Activated CD4-positive, alpha-beta T cell treated with anti-CD3 and anti-CD28 coated beads, Interleukin-2, amount 10 ng/mL, durations not matched to agents 7 days and 5 days (primary cell): ENCODE results near the gene ADCY5. TPM values are rescaled to one million over a fixed set of nuclear protein-coding genes. Genes with fewer than 3 reads are reported as not detected.

Source experiments
- CTCF ChIA-PET: fragments of 350-600 bp; sonication (Branson Sonifier 250); formaldehyde crosslinking; loops from one replicate; lab custom pipeline; 2021; ENCODE audit warnings: antibody characterized with exemption; lab: Charles Lee
- POLR2A ChIA-PET: fragments of 350-600 bp; sonication (Branson Sonifier 250); formaldehyde crosslinking; loops from one replicate; lab custom pipeline; 2021; ENCODE audit warnings: antibody characterized with exemption; lab: Charles Lee
- DNase-seq: peaks from one replicate; pipeline ENCODE4 v3.0.0-alpha.2; 2020
- H3K27ac Mint-ChIP-seq: one replicate; pipeline ENCODE4 v1.8.0; 2021; ENCODE audit warnings: mild to moderate bottlenecking, moderate library complexity, mixed read lengths
- H3K27me3 Mint-ChIP-seq: one replicate; pipeline ENCODE4 v1.8.0; 2021; ENCODE audit warnings: mixed read lengths
- H3K36me3 Mint-ChIP-seq: one replicate; pipeline ENCODE4 v1.8.0; 2021; ENCODE audit warnings: low read depth, mixed read lengths
- H3K4me1 Mint-ChIP-seq: one replicate; pipeline ENCODE4 v1.8.0; 2021; ENCODE audit warnings: mixed read lengths
- H3K4me3 Mint-ChIP-seq: one replicate; pipeline ENCODE4 v1.8.0; 2021; ENCODE audit warnings: mild to moderate bottlenecking, moderate library complexity, mixed read lengths
- H3K9me3 Mint-ChIP-seq: one replicate; pipeline ENCODE4 v1.8.0; 2021; ENCODE audit warnings: mixed read lengths
- total RNA-seq, 2 experiments: library from RNA; stranded (reverse); gene quantifications; one replicate each; pipeline ENCODE4 v1.2.3, GENCODE V29; 2021

ADCY5 gene
- total RNA-seq, 2 experiments from 2014 or later: not detected

DNA sequence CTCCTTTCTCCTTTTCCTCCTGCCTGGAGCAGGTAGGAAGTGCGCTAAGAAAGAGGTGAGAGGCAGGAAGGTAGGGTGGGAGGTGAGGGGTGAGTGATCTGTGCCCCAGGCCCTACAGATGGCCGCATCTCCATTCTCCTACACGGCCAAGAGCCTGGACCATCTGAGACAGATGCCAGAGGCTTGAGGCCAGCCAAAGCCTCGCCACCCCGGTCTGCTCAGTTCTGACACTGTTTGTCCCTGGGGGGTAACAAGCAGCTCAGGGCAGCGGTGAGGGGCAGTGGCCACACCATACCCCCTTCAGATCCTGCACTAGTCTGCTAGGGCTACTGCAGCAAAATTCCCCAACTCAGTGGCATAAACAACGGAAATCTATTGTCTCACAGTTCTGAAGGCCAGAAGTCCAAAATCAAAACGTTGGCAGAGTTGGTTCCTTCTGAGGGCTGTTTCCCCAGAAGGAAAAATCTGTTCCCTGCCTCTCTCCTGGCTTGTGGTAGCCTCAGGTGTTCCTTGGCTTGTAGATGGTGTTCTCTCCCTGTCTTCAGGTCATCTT lies 28.4 kb downstream of the ADCY5 start:
- POLR2A ChIA-PET: no interaction called here
- no peaks in the 10 kb centered on the region for H3K36me3 Mint-ChIP-seq
- peaks cover 4% of the 10 kb centered on the region for H3K27me3 Mint-ChIP-seq
- CTCF ChIA-PET: no interaction called here
- H3K9me3 Mint-ChIP-seq: no peaks in the 10 kb centered on the region
- H3K27ac Mint-ChIP-seq: no peak overlapping the region
- DNase-seq: no peak
- H3K4me1 Mint-ChIP-seq: no peaks in the 10 kb centered on the region
- H3K4me3 Mint-ChIP-seq: no peak overlapping the region

DNA sequence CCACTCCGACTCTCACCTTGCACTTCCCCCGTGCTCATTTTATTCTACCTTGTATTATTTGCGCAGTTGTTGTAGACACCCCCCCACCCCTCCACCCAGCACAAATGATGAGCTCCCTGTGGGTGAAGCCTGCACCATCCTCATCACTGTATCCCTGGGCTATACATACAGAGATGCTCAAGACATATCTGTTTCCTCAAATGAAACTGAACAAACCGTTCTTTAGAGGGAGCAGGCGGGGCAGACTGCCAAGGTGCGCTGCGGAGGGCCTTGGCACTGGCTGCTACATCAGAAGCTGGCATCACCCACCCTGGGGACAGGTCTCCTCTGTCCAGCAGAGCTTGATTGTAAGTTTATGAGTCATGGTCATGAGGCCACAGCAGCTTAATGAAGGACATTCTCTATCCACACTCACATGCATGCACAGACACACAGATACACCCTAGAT lies 29.0 kb downstream of the ADCY5 start:
- Mint-ChIP-seq H3K36me3 (no peaks in the 10 kb centered on the region), H3K9me3 (no peaks in the 10 kb centered on the region), H3K27ac (no peak overlapping the region), H3K4me1 (no peaks in the 10 kb centered on the region), H3K4me3 (no peak overlapping the region), H3K27me3 (peaks cover 4% of the 10 kb centered on the region)
- ChIA-PET POLR2A (no interaction called here), CTCF (no interaction called here)
- DNase-seq: no peak

- H3K36me3 Mint-ChIP-seq: no peaks in the 10 kb centered on the region
- POLR2A ChIA-PET: no interaction called here
- CTCF ChIA-PET: no interaction called here
- H3K4me1 Mint-ChIP-seq: no peaks in the 10 kb centered on the region
- peaks cover 4% of the 10 kb centered on the region for H3K27me3 Mint-ChIP-seq
- DNase-seq: no peak
- H3K4me3 Mint-ChIP-seq: no peak overlapping the region
- no peaks in the 10 kb centered on the region for H3K9me3 Mint-ChIP-seq
- H3K27ac Mint-ChIP-seq: no peak overlapping the region
Measured at GRCh38 chr3:123419181-123419849, 29.6 kb downstream of the ADCY5 start.

DNA sequence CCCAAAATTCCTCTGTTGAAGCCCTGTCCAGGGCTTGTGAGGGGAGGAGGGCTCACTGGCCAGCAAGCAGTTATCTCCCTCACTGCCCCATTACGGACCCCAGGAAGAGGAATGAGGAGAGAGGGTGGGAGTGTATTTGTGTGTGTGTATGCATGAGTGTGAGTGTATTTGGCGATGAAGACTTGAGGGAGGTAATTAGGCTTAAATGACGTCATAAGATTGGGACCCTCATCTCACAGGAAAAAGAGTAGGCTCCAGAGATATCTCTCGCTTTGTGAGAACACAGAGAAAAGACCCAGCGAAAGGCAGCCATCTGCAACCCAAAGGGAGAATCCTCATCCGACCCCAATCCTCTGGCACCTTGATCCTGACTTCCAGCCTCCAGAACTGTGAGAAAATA lies 32.2 kb downstream of the ADCY5 start:
- POLR2A ChIA-PET: no interaction called here
- H3K36me3 Mint-ChIP-seq: no peaks in the 10 kb centered on the region
- no peaks in the 10 kb centered on the region for H3K27me3 Mint-ChIP-seq
- no peak overlapping the region for H3K27ac Mint-ChIP-seq
- H3K9me3 Mint-ChIP-seq: no peaks in the 10 kb centered on the region
- no peak overlapping the region for H3K4me3 Mint-ChIP-seq
- CTCF ChIA-PET: no interaction called here
- DNase-seq: no peak
- H3K4me1 Mint-ChIP-seq: no peaks in the 10 kb centered on the region

DNA sequence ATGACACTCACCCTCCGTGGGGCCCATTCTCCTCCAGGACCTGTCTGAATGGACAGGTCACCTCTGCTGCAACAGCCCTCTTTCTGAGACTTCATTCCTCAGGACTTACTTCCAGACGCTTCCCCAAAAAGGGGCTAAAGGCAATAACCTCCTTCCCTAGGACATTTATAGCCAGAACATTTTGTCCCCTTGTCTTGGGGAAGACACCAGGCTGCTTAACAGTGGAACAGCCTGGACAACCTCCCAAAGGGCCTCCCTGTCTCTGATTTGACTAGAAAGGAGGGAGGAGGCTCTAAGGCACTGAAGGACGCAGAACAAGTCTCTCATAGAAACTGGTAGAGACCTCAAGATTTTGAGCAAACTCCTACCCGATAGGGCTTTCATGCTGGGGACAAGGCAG lies 32.7 kb downstream of the ADCY5 start:
- CTCF ChIA-PET: no interaction called here
- no peaks in the 10 kb centered on the region for H3K36me3 Mint-ChIP-seq
- POLR2A ChIA-PET: no interaction called here

DNA sequence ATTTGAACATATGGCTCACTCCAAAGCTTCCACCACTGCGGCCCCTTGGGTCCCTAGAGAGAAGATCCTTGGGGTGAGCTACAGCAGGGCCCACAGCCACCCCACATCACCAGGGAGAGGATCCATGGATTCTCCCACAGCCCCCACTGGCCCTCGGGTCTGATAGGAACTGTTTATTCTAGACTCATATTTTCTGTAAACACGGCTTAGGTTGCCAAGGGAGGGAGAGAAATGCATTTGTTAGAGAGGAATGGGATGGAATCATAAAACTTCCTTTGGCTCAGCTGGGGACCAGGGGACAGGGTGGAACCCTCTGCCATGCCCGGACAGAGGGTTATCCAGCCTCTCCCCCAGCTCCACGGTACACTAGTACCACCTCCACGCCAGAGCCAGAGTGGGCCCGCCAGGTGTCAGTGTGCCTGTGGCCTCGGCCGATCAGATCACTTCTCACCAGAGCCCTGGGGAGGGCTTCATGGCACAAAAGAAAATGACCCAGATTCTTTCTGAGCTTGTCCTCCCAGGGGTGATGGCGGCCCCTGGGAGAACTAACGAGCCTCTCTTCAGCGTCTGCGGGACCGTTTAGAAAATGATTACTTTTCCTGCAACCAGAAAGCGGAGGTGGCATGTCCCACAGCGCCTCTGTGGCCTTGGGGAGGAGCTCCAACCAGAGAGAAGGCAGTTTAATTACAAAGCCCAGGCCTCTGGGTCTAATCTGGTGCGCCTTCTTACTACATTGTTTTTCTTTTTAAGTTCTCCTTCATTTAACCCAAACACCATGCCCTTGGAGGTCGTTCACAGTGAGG lies 33.7 kb downstream of the ADCY5 start:
- Mint-ChIP-seq H3K36me3 (no peaks in the 10 kb centered on the region), H3K4me3 (no peak overlapping the region), H3K4me1 (no peaks in the 10 kb centered on the region), H3K27me3 (no peaks in the 10 kb centered on the region), H3K27ac (no peak overlapping the region), H3K9me3 (no peaks in the 10 kb centered on the region)
- no peak for DNase-seq
- ChIA-PET CTCF (no interaction called here), POLR2A (no interaction called here)

More for the DNA sequence above, 32.7 kb downstream of the ADCY5 start:
- Mint-ChIP-seq H3K9me3 (no peaks in the 10 kb centered on the region), H3K4me3 (no peak overlapping the region), H3K27me3 (no peaks in the 10 kb centered on the region), H3K27ac (no peak overlapping the region), H3K4me1 (no peaks in the 10 kb centered on the region)
- DNase-seq: no peak

DNA sequence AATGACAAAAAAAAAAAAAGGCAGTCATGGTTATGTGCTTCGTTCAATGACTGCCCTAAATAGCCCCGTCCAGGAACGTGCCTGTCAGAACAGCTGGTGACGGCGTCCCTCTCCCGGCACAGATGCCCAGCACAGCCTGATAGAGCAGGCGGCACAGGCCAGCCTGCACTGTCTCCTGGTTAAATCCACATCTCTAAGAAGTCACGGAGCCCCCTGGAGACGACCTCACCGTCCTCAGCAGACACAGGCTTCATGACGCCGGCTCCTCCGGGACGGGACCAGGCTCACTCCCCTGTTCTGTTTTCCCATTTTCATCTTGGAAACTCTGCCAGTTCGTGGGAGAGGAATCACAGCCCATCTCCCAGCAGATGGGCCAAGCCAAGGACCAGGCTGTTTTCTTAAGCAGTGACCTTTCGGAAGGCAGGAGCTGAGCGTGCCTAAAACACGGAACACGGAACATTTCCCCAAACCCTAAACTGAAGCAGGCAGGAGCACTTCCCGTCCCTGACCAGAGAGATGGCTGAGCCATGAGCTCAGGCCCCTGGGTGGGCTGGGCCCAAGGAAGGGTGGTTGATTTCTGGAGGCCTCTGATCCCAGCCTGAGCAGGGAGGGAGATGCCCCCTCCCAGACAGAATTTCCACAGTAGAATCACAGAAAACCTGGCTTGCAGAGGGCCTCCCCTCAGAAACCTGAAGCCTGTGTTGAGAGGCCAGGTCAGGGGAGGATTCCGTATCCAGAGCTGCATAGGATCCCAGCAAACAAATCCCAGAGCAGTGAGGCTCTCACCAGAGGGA lies 35.9 kb downstream of the ADCY5 start:
- ChIA-PET CTCF (interaction anchor here (1.5 kb wide), 1 partner anchor 12 kb away, joined by 3 read pairs; no protein-coding TSS in a partner anchor), POLR2A (interaction anchor here (0.6 kb wide), 1 partner anchor 54 kb away, joined by 3 read pairs; no protein-coding TSS in a partner anchor)
- Mint-ChIP-seq H3K4me3 (no peak overlapping the region), H3K36me3 (no peaks in the 10 kb centered on the region), H3K9me3 (no peaks in the 10 kb centered on the region), H3K27me3 (no peaks in the 10 kb centered on the region), H3K4me1 (no peaks in the 10 kb centered on the region), H3K27ac (no peak overlapping the region)
- no peak for DNase-seq

DNA sequence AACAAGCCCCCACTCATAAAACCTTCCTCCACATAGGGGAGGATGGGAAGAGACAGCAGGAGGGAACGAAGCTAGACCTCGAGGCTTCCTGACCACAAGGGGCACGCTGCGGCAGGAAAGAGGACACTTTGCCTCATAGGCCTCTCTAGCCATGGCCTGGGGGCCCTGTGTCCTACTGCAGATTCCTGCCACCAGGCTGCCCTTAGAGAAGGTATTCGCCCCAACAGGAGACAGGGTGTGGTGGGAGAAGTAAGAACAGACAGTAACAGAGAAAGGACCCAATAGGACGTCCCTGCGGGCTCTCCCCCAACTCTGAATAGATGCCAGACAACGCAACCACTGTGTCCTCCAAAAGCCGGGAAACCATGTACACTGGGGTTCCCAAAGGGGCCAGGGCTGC lies 36.8 kb downstream of the ADCY5 start:
- no peak overlapping the region for H3K4me3 Mint-ChIP-seq
- H3K27ac Mint-ChIP-seq: no peak overlapping the region
- ChIA-PET CTCF (interaction anchor here (1.5 kb wide), 1 partner anchor 11 kb away, joined by 3 read pairs; no protein-coding TSS in a partner anchor), POLR2A (interaction anchor here (0.6 kb wide), 1 partner anchor 55 kb away, joined by 3 read pairs; no protein-coding TSS in a partner anchor)
- no peaks in the 10 kb centered on the region for H3K27me3 Mint-ChIP-seq
- H3K36me3 Mint-ChIP-seq: no peaks in the 10 kb centered on the region
- H3K4me1 Mint-ChIP-seq: no peaks in the 10 kb centered on the region
- no peaks in the 10 kb centered on the region for H3K9me3 Mint-ChIP-seq
- DNase-seq: no peak

- CTCF ChIA-PET: interaction anchor here (1.5 kb wide), 1 partner anchor 11 kb away, joined by 3 read pairs; no protein-coding TSS in a partner anchor
- POLR2A ChIA-PET: no interaction called here
Measured at GRCh38 chr3:123411340-123412040, 37.4 kb downstream of the ADCY5 start.

DNA sequence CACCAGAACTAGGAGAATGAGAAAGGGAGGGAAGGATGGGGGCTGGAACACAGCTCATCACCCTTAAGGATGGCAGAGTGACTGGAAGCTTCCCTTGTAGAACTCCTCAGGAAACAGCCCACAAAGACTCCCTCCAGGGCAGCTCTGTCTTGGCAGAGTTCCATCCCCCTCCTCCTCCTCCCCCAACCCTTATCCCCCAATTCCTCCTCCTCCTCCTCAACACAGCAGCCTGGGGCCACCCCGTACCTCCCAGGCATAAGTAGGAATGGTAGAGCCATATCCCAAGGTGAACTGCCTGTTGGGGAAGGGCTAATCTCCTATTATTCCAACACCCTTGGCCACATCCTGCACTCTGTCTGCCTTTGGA lies 38.8 kb downstream of the ADCY5 start:
- H3K27ac Mint-ChIP-seq: no peak overlapping the region
- POLR2A ChIA-PET: no interaction called here
- no peak overlapping the region for H3K4me3 Mint-ChIP-seq
- DNase-seq: no peak
- CTCF ChIA-PET: no interaction called here
- H3K27me3 Mint-ChIP-seq: no peaks in the 10 kb centered on the region
- H3K9me3 Mint-ChIP-seq: no peaks in the 10 kb centered on the region
- no peaks in the 10 kb centered on the region for H3K4me1 Mint-ChIP-seq
- no peaks in the 10 kb centered on the region for H3K36me3 Mint-ChIP-seq

More at GRCh38 chr3:123411340-123412040, 37.4 kb downstream of the ADCY5 start:
- no peaks in the 10 kb centered on the region for H3K27me3 Mint-ChIP-seq
- no peaks in the 10 kb centered on the region for H3K36me3 Mint-ChIP-seq
- H3K27ac Mint-ChIP-seq: no peak overlapping the region
- DNase-seq: no peak
- H3K9me3 Mint-ChIP-seq: no peaks in the 10 kb centered on the region
- no peaks in the 10 kb centered on the region for H3K4me1 Mint-ChIP-seq
- no peak overlapping the region for H3K4me3 Mint-ChIP-seq

DNA sequence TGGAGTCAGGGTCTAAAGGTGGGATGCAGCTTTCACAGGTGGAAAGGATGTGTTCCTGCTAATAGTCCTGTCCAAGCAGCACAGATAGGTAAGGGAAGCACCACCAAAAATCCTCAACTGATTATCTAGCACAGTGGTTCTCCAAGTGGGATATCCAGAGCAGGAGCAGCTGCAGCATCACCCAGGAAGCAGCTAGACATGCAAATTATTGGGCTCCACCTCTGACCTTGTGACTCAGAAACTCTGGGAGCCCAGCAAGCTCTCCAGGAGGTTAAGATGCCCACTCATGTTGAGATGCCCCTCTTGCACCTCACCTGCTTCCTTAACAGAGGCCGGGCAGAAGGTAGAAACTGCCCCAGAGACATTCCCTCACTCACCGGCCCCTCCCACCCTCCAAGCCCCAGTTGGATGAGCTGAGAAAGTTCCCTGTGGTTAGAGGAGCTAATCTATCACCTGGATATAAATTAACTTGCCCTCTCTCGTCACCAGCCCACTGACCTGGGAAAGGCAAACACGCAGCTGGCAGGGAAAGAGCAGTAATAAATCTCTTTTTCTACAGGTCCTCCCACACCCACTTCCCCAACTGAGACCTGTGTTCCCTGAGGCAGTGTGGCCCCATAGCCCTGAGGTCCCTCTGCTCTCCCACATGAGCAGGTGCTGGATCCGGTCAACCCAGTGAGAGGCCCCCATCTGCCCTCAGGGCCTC lies 39.3 kb downstream of the ADCY5 start:
- H3K4me3 Mint-ChIP-seq: no peak overlapping the region
- H3K9me3 Mint-ChIP-seq: no peaks in the 10 kb centered on the region
- no peak for DNase-seq
- H3K27me3 Mint-ChIP-seq: no peaks in the 10 kb centered on the region
- H3K27ac Mint-ChIP-seq: no peak overlapping the region
- no peaks in the 10 kb centered on the region for H3K4me1 Mint-ChIP-seq
- POLR2A ChIA-PET: no interaction called here
- CTCF ChIA-PET: no interaction called here
- H3K36me3 Mint-ChIP-seq: no peaks in the 10 kb centered on the region
